ENCODE measurements around the gene GPX2.

The GPX2 gene

DNA sequence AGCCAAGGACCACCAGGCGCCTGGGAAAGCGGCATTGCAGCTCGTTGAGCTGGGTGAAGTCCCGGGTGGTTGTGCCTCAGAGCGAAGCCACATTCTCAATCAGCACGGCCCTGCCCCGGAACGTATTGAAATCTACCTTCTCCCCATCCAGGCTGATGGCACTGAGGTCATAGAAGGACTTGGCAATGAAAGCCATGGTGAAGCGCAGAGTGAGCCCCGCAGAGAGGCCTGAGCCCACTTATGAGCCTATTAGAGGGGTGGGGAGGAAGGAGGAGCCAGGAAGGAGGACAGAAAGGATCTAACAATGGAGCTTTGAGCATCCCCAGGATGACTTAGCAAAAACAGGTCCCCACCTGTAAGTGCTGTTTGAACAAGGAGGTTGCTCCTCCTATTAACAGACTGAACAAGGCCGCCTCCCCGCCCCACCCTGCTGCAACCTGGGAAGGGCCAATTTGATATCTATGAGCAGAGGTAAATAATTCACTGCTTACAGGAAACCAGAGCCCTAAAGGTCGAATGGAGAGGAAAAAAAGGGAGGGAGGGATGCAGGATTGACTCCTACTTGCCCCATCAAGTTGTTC, at the start of gene GPX2:
GPX2 (minus strand) TSS at position 215 of the 581 bp plus-strand sequence; CDS start at position 196, 19 bp downstream.
- no peak for DNase-seq

DNA sequence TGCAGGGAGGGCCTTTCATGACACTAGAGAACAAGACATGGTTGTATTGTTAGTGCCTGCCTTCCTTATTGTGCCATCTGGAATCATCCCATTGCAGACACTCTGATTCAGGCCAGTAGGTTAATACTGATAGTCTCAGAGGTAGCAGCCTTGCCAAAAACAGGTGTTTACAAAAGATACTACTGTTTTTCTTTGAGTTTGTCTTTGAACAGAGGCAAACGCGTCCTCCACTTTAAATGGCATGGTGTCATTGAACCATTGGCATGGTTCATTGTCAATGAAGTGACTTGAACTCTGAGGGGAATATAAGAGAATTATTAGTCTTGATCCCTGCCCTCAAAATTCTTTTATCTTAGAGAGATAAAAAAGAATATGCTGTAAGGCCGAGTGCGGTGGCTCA, 48.4 kb upstream of the GPX2 start:
- no peak for DNase-seq

DNA sequence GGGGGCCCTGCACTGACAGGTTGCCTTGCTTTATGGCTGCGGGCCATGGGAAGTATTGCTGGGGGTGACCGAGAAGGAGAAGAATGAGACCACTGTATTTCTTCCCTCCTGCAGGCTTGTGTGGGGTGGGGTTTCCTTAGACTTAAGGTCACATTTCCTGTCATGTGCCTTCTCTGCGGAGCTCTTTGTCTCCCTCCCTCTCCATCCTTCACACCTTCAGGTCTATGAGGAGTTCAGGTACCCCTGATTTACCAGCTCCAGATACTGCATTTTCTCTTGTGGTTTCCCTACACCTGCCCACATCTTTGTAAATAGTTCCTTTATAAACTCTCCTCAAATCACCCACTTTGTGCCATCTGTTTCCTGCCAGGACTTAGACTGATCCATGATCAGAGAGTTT, 47.8 kb upstream of the GPX2 start:
- DNase-seq, result no peak

DNA sequence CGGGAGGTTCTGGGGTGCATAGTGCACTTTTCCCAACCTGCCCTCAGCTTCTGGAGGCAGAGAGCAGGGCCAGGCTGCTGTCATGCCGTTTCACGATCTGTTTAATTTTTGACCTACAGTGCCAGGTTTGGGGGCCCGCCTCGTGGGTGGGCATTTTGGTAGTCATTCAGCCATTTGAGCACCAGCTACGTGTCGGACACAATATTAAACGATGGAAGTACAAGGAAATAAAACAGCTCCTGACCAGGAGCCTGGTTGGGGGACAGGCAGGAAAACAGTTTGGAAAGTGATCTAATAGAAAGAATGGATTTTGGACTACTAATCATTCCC, 44.9 kb upstream of the GPX2 start:
- DNase-seq, result no peak

DNA sequence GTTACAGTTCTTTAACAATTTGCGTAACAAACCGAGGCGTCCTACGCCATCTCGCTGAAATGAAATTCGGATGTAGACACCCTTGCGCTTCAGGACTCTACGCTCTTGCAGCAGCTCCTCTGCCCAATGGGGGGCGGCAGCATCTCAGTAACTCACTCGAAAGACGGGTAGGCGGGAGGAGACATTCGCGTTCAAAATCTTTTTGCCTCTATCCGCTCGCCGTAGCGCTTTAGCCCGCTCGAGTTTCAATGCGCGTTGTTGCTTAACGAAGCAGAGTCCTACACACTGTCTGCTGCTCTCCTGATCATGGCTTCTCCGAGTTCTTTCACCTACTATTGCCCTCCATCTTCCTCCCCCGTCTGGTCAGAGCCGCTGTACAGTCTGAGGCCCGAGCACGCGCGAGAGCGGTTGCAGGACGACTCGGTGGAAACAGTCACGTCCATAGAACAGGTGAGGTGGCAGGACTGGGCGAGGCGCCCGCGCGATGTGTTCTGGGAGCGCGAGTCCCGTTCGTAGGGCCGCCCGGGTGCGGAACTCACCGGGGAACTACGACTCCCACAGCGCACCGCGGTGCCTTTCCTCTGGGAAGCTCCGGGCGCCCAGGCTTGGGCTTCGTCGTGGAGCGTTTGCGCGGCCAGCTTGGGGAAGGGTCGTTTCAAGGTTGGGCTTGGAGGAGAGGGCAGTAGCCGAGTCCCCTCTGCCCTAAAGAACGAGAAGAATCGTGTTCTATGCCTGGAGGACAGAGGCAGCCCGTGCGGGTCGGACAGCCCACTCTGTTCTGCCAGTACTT, 44.3 kb upstream of the GPX2 start, which contains the start of gene FNTB:
FNTB (plus strand) TSS at position 248 of the 790 bp plus-strand sequence; CDS start at position 307, 59 bp downstream.
- peak; percentile 73 to 100 (median 93) for DNase-seq

DNA sequence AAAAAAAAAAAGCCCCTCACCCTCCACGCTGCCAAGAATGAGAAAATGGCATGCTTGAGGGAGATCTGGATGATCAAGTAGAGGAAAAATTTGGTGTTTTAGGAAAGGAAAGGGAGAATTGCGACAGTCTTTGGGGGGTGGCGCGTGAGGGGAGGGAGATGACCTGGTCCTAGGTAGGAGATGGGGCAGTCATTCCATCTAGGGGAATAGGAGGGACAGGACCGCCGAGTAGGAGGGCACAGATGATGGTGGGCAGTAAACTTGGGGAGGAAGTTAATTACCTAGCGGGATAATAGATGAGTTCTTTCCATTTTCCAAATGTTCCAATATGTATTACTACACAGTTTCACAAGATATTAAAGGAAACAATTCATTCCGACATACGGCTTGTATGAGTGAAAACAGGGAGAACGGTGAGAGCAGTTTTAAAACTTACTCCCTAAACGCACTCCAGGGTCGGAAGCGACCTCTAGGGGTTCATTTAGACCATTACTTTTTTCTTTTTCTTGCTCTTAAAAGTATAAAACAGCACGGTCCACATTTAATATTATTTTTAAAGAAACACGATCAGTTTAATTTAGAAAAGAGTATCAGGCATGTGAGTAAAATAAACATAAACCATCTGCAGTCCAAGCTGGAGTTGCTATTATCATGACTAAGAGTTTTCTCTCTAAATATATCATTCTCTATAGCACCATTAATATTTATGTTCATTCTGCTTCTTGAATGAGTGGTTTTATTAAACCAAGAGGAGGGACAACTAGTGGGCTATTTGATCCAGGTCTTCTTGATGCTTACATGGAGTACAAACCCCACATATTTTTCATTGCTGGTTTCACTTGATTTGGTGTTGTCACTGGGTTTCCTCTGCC, 41.1 kb upstream of the GPX2 start:
- DNase-seq, result peak in 5 of 51 donors; percentile 14 to 38 (median 22)

DNA sequence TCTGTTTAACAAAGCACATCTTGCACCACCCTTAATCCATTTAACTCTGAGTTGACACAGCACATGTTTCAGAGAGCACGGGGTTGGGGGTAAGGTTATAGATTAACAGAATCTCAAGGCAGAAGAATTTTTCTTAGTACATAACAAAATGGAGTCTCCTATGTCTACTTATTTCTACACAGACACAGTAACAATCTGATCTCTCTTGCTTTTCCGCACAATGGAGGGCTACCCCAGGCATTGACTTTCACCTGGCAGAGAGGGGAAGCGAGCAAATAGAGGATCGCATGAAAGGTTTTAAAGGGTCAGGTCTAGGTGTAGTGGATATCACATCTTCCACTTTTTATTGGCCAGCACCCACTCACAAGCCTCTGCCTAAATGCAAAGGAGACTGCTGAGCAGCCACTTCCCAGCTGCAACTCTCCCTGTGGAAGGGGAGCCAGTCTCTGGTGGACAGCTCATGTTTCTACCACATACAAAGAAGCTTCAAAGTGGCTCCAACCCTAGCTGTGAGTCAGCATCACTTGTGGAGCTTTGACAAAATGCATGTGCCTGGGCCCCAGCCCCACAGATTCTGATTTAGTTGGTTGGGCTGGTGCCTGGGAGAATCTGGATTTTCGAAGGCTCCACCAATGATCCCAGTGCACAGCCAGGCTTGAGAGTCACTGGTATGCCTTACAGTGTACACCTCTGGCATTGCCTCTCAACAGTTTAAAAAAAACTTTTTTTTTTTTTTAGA, 37.0 kb upstream of the GPX2 start:
- no peak for DNase-seq

DNA sequence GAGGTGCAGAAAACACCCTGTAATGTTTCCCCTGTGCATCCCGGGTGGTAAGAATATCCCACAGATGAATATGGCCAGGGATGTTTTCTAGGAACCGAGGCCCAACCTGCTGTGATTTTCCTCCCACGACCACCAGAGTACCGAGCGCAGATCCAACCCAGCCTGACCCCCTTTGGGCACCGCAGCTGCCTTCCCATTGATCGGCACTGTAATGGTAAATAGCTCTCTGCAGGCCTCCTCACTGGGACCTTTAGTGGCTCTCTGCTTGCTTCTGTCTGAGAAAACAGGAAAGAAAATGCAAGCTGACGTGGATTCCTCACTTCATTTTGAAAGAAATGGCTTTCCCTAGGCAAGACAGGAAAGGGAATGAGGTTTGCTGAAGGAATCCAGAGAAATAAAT, 32.0 kb upstream of the GPX2 start:
- no peak for DNase-seq

DNA sequence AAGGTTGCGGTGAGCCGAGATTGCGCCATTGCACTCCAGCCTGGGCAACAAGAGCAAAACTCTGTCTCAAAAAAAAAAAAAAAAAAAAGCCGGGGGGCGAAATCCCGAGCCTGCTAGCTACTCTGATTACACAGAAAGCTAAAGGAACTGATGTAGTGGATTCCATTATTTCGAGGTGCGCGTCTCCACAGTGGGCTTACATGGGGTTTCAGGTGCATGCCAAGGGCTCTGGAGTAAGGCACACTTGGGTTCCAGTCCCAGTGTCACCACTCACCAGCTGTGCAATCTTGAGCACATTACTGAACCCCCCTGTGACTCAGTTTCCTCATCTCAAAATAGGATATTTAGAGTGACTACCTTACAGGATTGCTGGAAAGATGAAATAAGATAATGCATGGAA, 31.3 kb upstream of the GPX2 start:
- DNase-seq, result no peak

DNA sequence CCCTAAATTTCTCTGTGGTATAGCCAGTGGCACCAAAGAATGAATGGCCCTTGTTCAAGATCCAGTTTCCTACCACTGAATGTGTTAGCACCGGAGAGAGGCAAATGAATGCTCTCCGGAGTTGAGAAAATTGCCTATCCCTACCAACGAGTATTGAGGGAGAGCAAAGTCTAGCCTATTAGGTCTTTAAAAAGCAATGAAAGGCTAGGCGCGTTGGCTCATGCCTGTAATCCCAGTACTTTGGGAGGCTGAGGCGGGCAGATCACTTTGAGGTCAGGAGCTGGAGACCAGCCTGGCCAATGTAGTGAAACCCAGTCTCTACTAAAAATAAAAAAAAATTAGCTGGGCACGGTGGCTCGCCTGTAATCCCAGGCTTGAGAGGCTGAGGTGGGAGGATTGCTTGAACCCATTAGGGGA, 30.5 kb upstream of the GPX2 start:
- no peak for DNase-seq

DNA sequence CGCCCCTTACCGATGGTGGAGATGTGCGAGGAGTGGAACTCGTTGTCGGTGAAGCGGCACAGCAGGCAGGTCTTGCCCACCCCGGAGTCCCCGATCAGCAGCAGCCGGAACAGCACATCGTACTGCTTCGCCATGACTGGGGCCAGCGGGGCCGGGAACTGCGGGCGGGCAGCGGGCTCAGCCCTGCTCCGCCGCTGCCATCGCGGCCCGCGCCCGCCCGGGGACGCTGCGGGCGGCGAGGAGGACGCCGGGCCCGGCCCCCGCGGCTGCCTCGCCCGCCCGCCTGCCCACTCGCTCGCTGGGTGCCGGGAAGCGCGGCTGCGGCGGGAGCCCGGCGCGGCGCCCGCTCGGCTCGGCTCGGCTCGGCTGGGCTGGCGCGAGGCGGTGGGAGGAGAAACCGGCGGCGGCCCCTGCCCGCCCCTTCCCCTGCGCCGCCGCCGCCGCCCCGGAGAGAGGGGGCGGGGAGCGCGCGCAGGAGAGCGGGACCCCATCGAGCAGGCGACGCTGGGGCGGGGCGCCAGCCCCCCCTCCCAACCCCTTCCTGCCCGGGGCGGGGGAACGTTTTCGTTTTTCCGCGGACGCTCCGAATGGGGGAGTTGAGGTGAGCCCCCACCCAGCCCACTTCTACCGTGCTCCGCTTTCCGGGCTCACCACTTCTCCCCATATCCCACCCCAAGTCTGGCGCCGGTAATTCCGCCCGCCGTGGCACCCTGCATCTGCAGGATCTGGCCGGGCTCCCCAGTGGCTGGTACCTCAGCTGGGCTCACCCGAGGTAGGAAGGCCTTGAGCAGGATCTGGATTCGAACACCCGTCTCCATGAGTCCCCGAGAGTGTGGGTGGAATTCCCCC, 29.6 kb upstream of the GPX2 start, which contains the start of gene RAB15:
RAB15 (minus strand) TSS at position 394 of the 849 bp plus-strand sequence; CDS start at position 134, 260 bp downstream.
- peak in 11 of 51 donors; percentile 20 to 55 (median 35) for DNase-seq

DNA sequence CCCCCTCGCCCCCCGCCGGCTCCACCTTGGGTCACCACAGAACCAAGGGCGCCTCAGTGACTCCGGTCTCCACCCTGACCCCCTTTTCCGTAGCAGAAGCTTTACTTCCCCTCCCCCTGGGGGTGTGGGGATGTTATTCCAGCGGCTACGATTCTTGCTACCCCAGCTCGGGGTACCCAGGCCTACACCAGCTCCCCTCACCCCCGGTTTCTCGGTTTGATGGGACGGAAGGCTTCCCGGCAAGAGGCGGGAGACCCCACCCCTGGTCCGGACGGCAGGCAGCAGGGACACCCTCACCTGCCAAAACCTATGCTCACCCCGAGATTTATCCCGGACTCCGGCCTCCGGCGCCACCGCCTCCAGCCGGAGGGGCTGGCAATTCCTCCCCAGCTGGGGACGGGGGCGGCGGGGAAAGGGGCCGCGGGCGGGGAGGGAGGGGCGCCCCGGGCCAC, 29.0 kb upstream of the GPX2 start:
- peak in 1 of 51 donors; percentile 16 for DNase-seq

DNA sequence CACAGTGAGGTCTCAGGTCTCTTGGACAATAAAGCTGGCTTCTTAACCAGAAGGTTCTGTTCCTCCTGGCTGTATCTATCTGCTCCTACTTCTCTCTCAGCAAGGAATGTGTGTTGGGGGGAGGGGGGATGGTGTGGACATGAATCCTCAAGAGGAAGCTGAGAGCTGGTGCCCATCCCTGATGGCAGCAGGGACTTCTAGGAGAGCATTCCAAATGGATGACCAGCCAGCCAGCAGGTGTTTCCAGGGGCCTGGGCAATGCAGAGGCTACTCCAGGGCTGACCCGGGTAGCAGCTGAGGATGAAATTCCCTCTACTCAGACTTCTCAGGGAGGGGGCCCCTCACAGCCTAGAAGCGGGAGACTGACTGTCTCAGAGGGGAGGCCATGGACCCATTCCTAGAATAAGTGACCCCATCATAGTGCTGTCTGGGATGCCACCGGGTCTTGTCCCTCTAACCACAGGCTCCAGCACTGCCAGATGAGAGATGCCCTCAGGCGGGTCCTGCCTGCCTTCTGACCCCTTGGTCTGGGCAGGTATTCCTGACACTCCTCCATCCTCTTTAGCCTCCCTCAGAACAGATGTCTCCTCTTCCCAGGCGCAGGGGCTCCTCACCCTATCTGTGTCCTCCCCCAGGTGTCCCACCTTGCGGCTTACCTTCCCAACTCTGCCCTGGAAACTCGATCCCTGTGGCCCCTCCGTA, 28.4 kb upstream of the GPX2 start:
- DNase-seq, result no peak

DNA sequence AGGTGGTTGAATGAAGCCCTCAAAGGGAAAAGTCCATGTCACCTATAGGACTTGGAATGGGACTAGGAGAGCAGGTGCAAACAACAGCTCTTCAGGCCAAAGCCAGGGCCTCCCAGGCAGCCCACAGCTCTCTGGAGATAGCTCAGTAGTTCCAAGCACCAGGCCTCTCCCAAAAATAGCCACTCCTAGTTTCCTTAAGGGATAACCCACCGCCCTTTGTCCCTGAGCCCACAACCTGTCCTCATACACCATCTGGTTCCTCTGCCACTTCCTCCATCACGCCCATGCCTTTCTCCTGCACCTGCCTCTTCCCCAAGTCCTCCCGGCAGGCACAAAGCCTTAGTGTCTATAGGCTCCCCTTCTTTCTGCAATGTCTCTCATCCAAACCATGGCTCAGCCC, 27.5 kb upstream of the GPX2 start:
- DNase-seq, result no peak

DNA sequence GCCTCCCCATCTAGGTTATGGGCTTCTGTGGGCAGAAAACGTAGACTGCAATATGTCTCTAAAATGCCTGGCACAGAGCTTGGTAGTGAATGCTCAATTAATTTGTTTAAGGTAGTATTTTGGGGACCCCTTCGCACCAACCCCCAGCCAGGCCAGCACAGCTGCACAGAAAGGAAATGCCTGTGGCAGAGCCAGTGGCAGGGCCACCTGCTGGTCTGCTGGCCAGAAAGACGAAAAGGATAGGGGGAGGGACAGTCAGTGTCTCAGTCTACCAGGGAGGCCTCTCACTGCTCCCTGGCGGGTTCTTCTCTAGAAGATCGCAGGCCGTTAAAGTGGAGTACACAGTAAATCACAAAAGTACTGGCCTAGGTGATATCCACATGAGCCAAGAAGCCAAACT, 26.1 kb upstream of the GPX2 start:
- no peak for DNase-seq

DNA sequence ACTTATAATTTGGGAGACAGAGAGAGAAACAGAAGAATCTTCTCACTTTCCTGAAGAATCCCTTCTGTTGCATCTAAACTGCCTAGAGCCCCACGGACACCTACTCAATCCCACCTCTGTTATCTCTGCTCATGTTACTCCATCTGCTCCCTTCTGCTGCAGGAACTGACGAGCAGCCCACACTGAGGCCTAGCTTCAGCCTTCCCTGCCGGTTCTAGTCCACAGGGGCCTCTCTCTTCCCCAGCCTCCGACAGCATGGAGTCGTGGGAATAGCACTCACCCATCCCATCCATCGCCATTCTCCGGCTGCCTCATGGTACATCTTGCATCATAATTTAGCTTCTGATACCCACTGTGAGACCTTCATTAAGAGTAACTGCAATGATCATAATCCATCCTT, 25.6 kb upstream of the GPX2 start:
- no peak for DNase-seq

DNA sequence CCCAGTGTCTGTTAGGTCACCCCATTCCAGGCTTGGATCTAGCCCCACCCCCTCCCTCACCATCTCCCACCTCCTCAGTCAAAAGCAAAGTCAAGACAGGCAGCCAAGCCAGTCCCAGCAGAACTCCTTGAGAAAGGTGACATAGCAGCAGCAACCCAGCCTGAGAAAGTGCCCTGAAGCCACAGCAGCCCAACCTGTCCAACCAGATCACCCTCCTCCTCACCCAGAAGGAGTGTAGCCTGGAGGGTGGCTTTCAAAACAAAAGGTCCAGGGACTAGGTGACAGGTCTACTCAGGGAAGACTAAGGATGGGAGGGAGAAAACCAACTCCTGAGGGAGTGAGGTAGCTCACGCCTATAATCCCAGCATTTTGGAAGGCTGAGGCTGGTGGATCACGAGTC, 24.4 kb upstream of the GPX2 start:
- DNase-seq, result no peak

DNA sequence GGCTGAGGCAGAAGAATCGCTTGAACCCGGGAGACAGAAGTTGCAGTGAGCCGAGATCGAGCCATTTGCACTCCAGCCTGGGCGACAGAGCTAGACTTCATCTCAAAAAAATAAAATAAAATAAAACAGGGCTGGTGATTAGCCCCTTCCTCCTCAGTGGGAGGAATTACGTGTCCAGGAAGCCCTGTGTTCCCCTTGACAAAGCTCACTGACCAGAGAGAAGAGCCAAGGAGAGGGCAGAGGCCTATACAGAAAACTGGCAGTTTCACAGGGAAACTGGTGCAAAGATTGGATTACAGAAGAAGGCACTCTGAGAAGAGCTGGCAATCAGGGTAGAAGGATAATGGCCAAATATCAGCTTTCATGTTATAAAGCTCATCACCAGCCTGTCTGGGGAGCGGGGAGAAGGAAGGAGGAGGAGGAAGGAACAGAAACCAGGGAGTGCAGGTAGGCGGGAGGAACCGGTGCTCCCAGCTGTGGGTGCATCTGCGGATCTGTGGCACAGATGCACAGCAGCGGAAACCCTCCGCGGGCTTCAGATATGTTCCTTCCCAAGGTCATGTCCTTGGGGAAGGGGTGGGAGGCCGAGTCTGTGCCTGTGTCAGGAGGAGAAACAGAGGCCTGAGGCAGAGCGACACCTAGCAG, 22.9 kb upstream of the GPX2 start:
- peak in 1 of 51 donors; percentile 30 for DNase-seq

DNA sequence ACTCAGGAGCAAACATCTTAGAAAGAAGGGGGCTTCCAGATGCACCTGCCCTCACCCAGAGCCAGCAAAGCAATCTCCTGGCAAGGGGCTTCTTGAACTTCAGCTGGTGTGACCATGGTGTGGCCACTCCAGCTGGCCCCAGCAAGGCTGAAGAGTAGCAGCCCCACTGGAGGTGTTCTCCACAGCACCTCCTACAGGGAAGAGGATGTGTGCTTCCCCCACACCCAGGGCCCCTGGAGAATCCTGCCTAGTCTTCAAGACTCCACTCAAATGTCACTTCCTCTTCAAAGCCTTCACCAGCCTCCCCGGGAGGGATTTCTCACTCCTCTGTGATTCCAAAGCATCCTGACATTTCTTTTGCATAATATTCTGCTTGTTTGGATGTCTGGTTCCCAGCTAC, 21.1 kb upstream of the GPX2 start:
- DNase-seq, result no peak
